GM19455 (cell line): ENCODE data around the gene IRS2.
"Not testable (repeated sequence)": the region's sequence is repeated elsewhere in the genome, so short reads cannot be mapped to it uniquely, and the experiment has no call there.

ENCODE experiments used
- ATAC-seq: cut with Tn5 transposase; IDR thresholded peaks from one replicate; pipeline ENCODE4 v1.9.1; 2021; ENCODE audit not compliant: unreplicated experiment

The IRS2 gene

GRCh38 chr13:109786457-109787134, at the start of gene IRS2:
TSS of gene IRS2 (minus strand) at chr13:109786583. CDS start at chr13:109786053, 530 bp downstream.
- peak; percentile 96 for ATAC-seq

DNA sequence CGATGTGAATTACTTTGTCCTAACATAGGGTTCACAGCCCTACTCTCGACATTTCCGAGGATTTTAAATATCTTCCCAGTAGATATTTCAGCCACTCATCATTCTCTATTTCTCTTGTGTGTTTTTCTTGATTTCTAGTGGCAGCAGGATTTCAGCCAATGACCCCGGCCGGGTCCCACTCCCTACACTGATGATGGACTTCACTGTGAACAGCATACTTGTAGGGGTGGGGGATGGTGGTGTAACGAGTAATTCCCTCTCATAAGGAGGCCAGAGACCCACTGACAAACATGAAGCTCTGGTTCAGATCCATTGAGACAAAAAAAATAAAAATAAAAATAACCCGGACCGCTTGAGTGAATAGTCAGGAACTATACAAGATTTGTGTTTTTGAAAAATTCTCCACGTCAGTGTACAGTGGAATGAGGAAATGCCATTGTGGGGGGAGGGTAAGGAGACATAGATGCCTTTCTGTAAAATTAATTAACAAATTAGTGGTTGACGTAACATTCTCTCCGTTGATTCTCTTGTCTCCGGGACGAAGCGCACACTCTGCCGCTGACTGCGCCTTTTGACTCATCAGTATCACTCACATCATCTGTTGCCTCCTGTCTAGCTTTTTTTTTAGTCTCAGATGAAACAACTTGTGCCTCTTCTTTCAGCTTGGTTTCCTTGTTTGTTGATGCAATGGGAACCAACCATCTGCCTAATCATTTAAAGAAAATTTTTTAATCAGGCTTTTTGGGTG, 48.8 kb upstream of the IRS2 start:
- no peak for ATAC-seq

DNA sequence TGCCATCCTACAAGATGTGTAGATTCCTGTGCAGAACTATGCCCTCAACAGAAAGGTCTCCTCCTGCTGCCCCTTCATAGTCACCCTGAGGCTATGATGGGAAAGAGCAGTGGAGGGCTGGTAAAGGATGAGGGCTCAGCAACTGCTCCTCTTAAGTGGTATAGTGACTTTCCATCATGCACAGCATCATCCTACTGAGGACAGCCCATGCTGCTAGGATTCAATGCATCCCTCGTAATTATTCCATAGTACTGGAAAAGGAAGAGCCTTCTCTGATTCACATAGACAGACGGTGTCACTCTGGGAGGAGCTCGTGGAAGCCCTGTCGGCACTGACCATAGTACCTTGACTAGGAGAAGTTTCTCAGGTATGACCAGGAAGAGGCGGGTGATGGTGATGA, 47.6 kb upstream of the IRS2 start:
- no peak for ATAC-seq

DNA sequence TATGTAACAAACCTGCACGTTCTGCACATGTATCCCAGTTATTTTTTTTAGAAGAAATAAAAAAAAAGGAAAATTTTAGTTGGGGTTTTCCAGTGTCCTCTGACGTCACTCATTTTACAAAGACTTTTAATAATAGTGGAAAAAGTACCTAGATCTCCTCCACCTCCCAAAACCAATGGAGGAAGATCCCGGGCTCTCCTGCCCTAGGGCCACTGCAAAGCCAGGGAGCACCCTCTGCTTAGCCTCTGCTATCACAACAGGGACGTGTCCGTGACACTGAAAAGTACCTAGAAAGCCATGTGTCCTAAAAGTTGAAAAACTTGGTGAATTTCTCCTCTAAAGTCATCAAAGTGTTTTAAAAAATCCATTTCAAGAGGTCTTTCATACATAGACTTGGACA, 46.7 kb upstream of the IRS2 start:
- no peak for ATAC-seq

GRCh38 chr13:109828591-109829316, 42.4 kb upstream of the IRS2 start:
- not testable (repeated sequence) for ATAC-seq

DNA sequence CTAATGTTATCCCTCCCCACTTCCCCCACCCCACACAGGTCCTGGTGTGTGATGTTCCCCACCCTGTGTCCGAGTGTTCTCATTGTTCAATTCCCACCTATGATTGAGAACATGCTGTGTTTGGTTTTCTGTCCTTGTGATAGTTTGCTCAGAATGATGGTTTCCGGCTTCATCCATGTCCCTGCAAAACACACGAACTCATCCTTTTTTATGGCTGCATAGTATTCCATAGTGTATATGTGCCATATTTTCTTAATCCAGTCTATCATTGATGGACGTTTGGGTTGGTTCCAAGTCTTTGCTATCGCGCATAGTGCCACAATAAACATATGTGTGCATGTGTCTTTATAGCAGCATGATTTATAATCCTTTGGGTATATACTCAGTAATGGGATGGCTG, 36.8 kb upstream of the IRS2 start:
- not testable (repeated sequence) for ATAC-seq

- ATAC-seq, result no peak
Measured at GRCh38 chr13:109821103-109821502, 34.7 kb upstream of the IRS2 start.

DNA sequence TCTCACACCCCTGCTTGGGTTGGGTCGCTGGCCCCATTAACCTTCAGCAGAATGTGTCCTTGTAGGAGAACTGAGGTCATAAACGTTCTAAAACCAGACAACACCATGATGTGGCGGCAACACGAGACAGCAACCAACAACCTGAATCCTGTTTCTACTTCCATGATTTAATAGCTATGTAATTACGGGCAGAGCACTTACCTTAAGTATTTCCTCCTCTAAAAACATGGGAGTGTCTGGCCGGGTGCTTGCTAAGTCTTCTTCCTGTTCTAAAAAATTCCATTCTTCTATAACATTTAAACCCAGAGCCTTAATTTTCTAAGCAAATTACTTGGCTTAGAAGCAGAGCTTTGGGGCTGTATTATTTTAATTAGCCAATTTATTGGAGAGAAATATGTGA, 33.5 kb upstream of the IRS2 start:
- ATAC-seq, result no peak

GRCh38 chr13:109818886-109819285, 32.5 kb upstream of the IRS2 start:
- ATAC-seq, result no peak

DNA sequence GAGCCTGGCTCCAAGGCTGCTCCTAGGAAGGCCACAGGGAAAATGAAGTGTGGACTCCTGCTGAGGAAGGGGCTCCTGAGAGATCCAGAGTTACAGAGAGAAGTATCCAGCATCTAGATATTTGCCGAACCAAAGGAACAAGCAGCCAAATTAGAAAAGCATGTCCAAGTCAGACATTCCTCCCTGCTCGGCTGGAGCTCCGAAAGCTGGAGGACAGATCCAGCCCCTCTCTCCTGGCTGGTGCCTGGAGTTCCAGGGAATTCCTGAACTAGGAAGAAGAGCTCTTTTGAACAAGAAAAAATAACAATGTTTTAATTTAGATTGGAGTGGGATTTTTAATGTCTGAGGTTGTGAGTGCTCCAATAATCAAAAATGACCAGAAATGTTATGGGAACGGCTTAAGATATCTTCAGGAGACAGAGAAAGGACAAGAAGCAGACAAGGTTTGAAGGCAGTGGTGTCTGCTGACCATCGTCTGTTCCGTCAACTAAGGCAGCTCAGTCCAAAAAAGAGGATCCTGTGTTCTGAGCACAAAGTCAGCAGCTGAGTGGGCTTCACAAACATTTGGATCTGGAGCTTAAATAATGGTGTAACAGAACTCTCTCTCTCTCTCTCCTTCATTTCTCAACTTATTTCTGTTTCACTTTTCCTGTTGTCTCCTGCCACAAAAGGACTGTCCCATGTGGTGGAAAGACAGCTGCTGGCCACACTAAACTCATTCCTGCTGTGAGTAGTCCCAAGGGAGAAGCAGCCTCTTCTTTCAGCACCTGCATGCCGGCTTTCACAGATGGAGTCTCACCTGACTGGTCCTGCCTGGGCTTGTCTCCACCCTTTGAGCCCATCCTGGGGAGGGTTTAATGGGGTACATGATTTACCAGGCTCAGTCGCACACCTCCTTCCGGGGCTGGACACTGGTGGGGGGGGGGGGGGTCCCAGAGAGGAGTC, 31.5 kb upstream of the IRS2 start:
- ATAC-seq, result no peak

GRCh38 chr13:109816808-109817203, 30.4 kb upstream of the IRS2 start:
- no peak for ATAC-seq

DNA sequence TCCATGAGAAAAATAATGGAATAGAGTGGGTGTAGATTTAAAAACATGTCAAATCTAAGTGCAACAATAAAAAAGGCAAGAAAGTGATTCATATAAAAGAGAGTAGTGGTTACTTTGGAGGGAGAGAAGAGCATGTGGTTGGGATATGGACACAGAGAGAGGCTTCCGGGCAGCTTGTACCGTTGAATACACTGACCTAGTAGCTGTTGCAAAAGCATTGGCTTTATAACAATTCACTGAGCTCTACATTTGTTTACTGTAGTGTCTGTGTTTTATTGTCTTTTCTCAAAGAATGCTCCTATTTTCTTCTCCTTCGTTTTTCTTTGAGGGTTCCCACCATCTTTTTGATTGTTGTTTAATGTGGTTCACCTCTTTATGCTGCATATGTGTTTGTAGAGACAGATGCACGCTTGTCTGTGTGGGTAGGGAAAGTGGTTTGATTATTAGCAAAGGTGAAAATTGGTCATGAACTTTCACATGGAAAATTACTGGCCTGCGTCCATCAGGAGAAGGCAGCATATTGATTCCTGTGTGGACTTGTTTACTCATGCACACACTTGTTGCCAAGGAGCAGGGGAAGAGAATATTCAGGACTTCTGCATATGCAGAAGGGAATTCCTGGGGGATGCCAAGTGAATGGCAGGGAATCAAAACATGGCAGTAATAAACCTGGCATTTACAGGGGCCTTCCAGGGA, 29.9 kb upstream of the IRS2 start:
- ATAC-seq, result no peak

- ATAC-seq, result no peak
Measured at GRCh38 chr13:109815651-109816050, 29.3 kb upstream of the IRS2 start.

DNA sequence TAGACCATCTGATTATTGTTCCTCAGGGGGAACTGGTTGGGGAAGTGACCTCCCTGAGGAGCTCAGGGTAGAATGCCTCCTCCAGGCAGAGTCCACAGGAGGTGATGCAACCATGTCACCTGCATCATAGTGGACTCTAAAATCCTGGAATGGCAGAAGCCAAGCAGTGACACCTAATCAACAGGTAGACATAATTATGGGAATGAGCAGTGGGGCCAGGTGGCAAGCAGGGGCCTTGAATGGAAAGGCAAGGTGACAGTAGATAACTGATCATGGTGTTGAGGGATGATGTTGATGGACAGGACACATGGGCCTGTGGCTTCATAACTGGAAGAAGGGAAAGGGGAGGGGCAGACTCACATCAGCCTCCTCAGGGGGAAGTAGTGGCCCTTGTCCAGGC, 27.3 kb upstream of the IRS2 start:
- no peak for ATAC-seq

- ATAC-seq, result no peak
Measured at GRCh38 chr13:109812382-109812781, 26.0 kb upstream of the IRS2 start.

- no peak for ATAC-seq
Measured at GRCh38 chr13:109810761-109811510, 24.6 kb upstream of the IRS2 start.

DNA sequence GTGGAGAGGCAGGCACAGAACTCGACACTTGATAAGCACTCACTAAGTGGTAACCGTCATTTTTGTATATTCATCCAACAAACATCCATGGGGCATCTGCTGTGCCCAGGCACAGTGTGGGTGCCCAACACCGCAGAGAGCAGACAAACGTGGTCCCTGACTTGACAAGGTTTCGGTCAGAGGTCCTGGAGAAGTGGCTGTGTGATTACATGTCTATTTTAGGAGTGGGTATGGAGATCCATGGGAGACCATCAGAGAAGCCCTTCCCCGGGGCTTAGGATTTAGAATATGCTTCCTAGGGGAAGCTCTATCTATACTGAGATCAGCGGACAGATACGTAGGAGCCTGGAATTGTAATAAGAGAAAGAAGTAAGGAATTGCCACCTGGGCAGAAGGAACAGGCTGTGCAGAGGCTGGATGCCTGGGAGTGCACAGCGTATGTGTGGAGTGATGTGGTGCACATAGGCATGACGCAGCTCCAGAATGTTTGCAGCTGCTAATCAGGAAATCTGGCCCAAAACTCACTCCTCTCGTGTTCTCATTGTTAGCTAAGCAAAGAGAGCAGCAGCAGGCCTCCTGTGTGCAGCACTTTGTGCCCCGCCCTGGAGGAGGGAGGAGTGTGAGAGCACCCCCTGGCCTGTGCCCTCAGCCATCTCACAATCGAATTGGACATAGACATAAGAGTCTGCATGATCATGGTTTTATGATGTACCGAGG, 23.0 kb upstream of the IRS2 start:
- no peak for ATAC-seq

DNA sequence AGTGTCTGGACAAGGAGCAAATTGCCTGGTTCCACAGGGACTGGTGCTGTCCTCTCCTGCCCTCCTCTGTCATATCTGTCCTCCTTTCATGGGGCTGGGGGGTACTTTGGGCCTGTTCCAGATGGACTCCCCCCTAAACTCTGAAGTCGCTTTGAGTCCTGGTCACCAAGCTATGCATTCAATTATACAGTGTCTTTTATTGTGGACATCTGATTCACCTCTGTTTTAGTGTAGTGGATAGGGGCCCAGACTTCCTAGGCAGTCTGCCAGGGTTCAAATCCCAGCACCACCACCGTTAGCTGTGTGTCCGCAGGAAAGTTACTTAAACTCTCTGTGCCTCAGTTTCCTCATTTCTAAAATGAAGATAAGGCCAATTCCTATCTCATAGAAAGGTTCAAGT, 21.0 kb upstream of the IRS2 start:
- ATAC-seq, result no peak

GRCh38 chr13:109804654-109805053, 18.3 kb upstream of the IRS2 start:
- no peak for ATAC-seq
